Measurements from ENCODE around the gene HBP1. TPM values are rescaled to one million over a fixed set of nuclear protein-coding genes. Genes with fewer than 3 reads are reported as not detected.

HBP1 gene
- polyA plus RNA-seq, 3 donors = 41.2 to 52.9 (median 44.7) TPM

DNA sequence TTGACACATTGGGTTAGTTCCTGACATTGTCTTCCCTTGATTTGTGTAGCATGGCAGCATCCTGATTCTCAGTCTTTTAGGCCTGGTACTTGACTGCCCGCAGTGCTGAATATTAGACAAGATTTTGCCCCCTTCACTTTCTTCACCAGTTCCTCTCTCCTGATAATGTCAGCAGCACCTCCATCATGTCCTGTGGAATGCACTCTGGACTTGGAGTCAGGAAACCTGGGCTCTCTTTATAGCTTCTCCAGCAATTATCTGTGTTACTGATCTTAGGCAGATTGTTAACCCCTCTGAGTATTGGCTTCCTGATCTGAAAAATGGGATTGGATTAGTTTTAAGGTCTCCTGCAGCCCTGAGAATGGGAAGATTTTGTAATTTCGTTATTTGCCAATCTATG, 19.0 kb downstream of the HBP1 start:
- Histone ChIP-seq H3K4me1 (ENCODE audit: control insufficient read depth in 1 of 2, insufficient read depth in 2 of 2, low read length in 2 of 2) (no peaks in the 10 kb centered on the region), H3K4me2 (replicated peaks; ENCODE audit: extremely low read depth, low read length, poor library complexity, severe bottlenecking) (no peak overlapping the region), H3K9ac (ENCODE audit: insufficient read depth, low read length, poor library complexity, severe bottlenecking) (no peak overlapping the region), H4K20me1 (ENCODE audit: insufficient read depth, low read length) (peaks cover 89% of the 10 kb centered on the region), H2AFZ (ENCODE audit: insufficient read depth, low read depth, low read length, poor library complexity, severe bottlenecking) (no peak overlapping the region), H3K4me3 (replicated peaks in 1 of 3; ENCODE audit: low read depth in 2 of 3, low read length in 3 of 3) (no peak overlapping the region), H3K27me3 (ENCODE audit: control insufficient read depth in 2 of 2, insufficient read depth in 2 of 2, low read length in 2 of 2) (no peaks in the 10 kb centered on the region), H3K9me3 (replicated peaks in 1 of 2; ENCODE audit: control insufficient read depth in 1 of 2, insufficient read depth in 1 of 2, low read length in 2 of 2) (no peaks in the 10 kb centered on the region), H3K79me2 (ENCODE audit: insufficient read depth, low read length) (no peaks in the 10 kb centered on the region), H3K27ac (ENCODE audit: low read depth in 1 of 2, low read length in 2 of 2) (no peak overlapping the region), H3K36me3 (replicated peaks in 1 of 2; ENCODE audit: control insufficient read depth in 1 of 2, insufficient read depth in 2 of 2, low read length in 2 of 2) (peaks cover 97 to 98% of the 10 kb centered on the region in 2 donors)
- no peaks in the 10 kb centered on the region for H3K4me1 Mint-ChIP-seq
- H3K4me3 Mint-ChIP-seq = no peak overlapping the region
- peaks cover 82 to 94% of the 10 kb centered on the region in 2 donors for H3K36me3 Mint-ChIP-seq
- WGBS (ENCODE audit: insufficient coverage) = 86% methylated on average over 1 of the region's 2 CpGs
- intact Hi-C loops (cut with micrococcal nuclease) = no loop called here
- H3K9me3 Mint-ChIP-seq = no peaks in the 10 kb centered on the region
- no peak for DNase-seq
- TF ChIP-seq, protein P1, sequence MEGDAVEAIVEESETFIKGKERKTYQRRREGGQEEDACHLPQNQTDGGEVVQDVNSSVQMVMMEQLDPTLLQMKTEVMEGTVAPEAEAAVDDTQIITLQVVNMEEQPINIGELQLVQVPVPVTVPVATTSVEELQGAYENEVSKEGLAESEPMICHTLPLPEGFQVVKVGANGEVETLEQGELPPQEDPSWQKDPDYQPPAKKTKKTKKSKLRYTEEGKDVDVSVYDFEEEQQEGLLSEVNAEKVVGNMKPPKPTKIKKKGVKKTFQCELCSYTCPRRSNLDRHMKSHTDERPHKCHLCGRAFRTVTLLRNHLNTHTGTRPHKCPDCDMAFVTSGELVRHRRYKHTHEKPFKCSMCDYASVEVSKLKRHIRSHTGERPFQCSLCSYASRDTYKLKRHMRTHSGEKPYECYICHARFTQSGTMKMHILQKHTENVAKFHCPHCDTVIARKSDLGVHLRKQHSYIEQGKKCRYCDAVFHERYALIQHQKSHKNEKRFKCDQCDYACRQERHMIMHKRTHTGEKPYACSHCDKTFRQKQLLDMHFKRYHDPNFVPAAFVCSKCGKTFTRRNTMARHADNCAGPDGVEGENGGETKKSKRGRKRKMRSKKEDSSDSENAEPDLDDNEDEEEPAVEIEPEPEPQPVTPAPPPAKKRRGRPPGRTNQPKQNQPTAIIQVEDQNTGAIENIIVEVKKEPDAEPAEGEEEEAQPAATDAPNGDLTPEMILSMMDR (IDR thresholded peaks at IDR 0.05) = no peak
- no peaks in the 10 kb centered on the region for H3K27me3 Mint-ChIP-seq (ENCODE audit: low read depth in 3 of 3)
- H3K27ac Mint-ChIP-seq = peak overlapping the region in 1 of 7 donors; percentile 12

DNA sequence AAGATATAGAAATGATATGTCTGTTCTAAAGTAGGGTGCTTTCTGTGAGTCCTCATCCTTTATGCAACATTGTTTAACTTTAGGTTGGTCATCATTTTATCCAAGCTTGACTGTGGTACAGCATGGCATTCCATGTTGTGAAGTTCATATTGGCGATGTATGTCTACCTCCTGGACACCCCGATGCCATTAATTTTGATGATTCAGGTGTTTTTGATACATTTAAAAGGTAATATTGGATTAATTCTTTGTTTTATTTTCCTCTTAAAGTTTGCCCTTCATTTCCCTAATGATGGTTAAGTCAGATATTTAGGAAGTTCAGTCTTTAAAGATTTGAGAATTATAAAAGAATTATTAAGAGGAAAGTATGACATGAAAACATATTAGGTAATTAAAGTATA, 21.3 kb downstream of the HBP1 start:
- TF ChIP-seq, protein P1 (IDR thresholded peaks at IDR 0.05) = no peak
- H3K27ac ChIP-seq (ENCODE audit: low read depth in 1 of 2, low read length in 2 of 2) = no peak overlapping the region
- H3K4me1 Mint-ChIP-seq = no peaks in the 10 kb centered on the region
- no peak overlapping the region for H3K4me3 ChIP-seq (replicated peaks in 1 of 3; ENCODE audit: low read depth in 2 of 3, low read length in 3 of 3)
- no peaks in the 10 kb centered on the region for H3K79me2 ChIP-seq (ENCODE audit: insufficient read depth, low read length)
- H3K9me3 ChIP-seq (replicated peaks in 1 of 2; ENCODE audit: control insufficient read depth in 1 of 2, insufficient read depth in 1 of 2, low read length in 2 of 2) = no peaks in the 10 kb centered on the region
- H2AFZ ChIP-seq (ENCODE audit: insufficient read depth, low read depth, low read length, poor library complexity, severe bottlenecking) = no peak overlapping the region
- H3K27me3 ChIP-seq (ENCODE audit: control insufficient read depth in 2 of 2, insufficient read depth in 2 of 2, low read length in 2 of 2) = no peaks in the 10 kb centered on the region
- peaks cover 78% of the 10 kb centered on the region for H4K20me1 ChIP-seq (ENCODE audit: insufficient read depth, low read length)
- no peak overlapping the region for H3K27ac Mint-ChIP-seq
- no peaks in the 10 kb centered on the region for H3K9me3 Mint-ChIP-seq
- intact Hi-C loops (cut with micrococcal nuclease) = no loop called here
- no peak overlapping the region for H3K4me2 ChIP-seq (replicated peaks; ENCODE audit: extremely low read depth, low read length, poor library complexity, severe bottlenecking)
- H3K36me3 ChIP-seq (replicated peaks in 1 of 2; ENCODE audit: control insufficient read depth in 1 of 2, insufficient read depth in 2 of 2, low read length in 2 of 2) = peaks cover 91 to 96% of the 10 kb centered on the region in 2 donors
- H3K27me3 Mint-ChIP-seq (ENCODE audit: low read depth in 3 of 3) = no peaks in the 10 kb centered on the region
- WGBS (ENCODE audit: insufficient coverage) = no CpG with 5 or more reads among the region's 2 CpGs
- no peak for DNase-seq
- H3K4me3 Mint-ChIP-seq = no peak overlapping the region
- H3K9ac ChIP-seq (ENCODE audit: insufficient read depth, low read length, poor library complexity, severe bottlenecking) = no peak overlapping the region
- H3K4me1 ChIP-seq (ENCODE audit: control insufficient read depth in 1 of 2, insufficient read depth in 2 of 2, low read length in 2 of 2) = no peaks in the 10 kb centered on the region
- peaks cover 75 to 87% of the 10 kb centered on the region in 2 donors for H3K36me3 Mint-ChIP-seq
